ENCODE measurements around the gene PDSS2.

GRCh38 chr6:107228754-107229153 lies 230.6 kb downstream of the PDSS2 start:
- TF ChIP-seq TAF1 (IDR thresholded peaks at IDR 0.05; ENCODE audit: borderline replicate concordance, insufficient read depth, low read length) (no peak), POLR2AphosphoS5 (IDR thresholded peaks at IDR 0.05; ENCODE audit: low read depth, low read length) (no peak)

Data from PFSK-1 (cell line).